K562 (cell line): ENCODE measurements around the gene PHACTR2. TPM values are rescaled to one million over a fixed set of nuclear protein-coding genes. Genes with fewer than 3 reads are reported as not detected.

Experiments used
- ATAC-seq: fragments of 200-7000 bp; cut with Tn5 transposase; 3 replicates; pipeline ENCODE4 v1.9.1; 2020; ENCODE audit warnings: moderate library complexity
- BruUV-seq: library from RNA; stranded (reverse); fragments of 400-500 nt; replicated peaks from 2 replicates; lab custom pipeline; 2021; lab: Mats Ljungman, UMichigan
- CTCF ChIA-PET: fragments of 300-600 bp; formaldehyde crosslinking; extraction: SDS; loops from one replicate; lab custom pipeline; 2021; ENCODE audit warnings: low intra/inter-chr PET ratio; lab: Yijun Ruan, JAX
- POLR2A ChIA-PET: fragments of 300-600, 350-650 bp; sonication (Branson Sonifier 250); formaldehyde crosslinking; extraction: SDS; loops from one replicate; lab custom pipeline; 2021; ENCODE audit warnings: antibody characterized with exemption, inconsistent platforms; lab: Yijun Ruan, JAX
- DNase-seq, 4 experiments: peaks; one replicate each; pipeline versions ENCODE4 v3.0.0 to v3.0.0-alpha.2; 2011 to 2018; ENCODE audit warnings: low spot score in 3 of 4, mixed read lengths in 3 of 4; ENCODE audit errors: extremely low read depth in 1 of 4
- FAIRE-seq: peaks from 2 replicates; lab custom pipeline; 2011; peaks lifted over from hg19 to GRCh38; lab: Jason Lieb, UNC
- H2AFZ ChIP-seq: 2 replicates; pipeline ENCODE4 v1.6.0; 2011; ENCODE audit warnings: low read depth, low read length, control low read depth, inconsistent platforms
- H3K27ac ChIP-seq: fragments of 200-600 bp; 3 replicates; pipeline ENCODE4 v1.8.0; 2011; ENCODE audit warnings: low read depth, mild to moderate bottlenecking, control low read depth, inconsistent platforms, low read length, moderate library complexity, mixed read lengths; ENCODE audit errors: extremely low read depth
- H3K27me3 ChIP-seq, 2 experiments: fragments of 300-600 bp in 1 of 2; 2 replicates in 1 of 2; 3 replicates in 1 of 2; pipeline versions ENCODE4 v1.6.0 to v1.8.0; 2011; ENCODE audit warnings: inconsistent platforms in 2 of 2, low read length in 2 of 2, mild to moderate bottlenecking in 1 of 2, mixed read lengths in 1 of 2, moderate library complexity in 1 of 2; ENCODE audit not compliant: control insufficient read depth in 2 of 2, insufficient read depth in 2 of 2
- H3K36me3 ChIP-seq: fragments of 300-600 bp; 3 replicates; pipeline ENCODE4 v1.8.0; 2011; ENCODE audit warnings: mild to moderate bottlenecking, low read length, inconsistent platforms; ENCODE audit not compliant: control insufficient read depth, insufficient read depth
- H3K4me1 ChIP-seq, 2 experiments: fragments of 200-600 bp in 1 of 2; replicated peaks in 1 of 2; 2 replicates in 1 of 2; 3 replicates in 1 of 2; pipeline versions ENCODE4 v1.5.1 to v1.8.0; 2011; ENCODE audit warnings: inconsistent platforms in 2 of 2, low read length in 2 of 2, mild to moderate bottlenecking in 1 of 2, mixed read lengths in 1 of 2, moderate library complexity in 1 of 2; ENCODE audit not compliant: control insufficient read depth in 2 of 2, insufficient read depth in 2 of 2
- H3K4me2 ChIP-seq: 2 replicates; pipeline ENCODE4 v1.6.1; 2011; ENCODE audit warnings: low read length, control low read depth, inconsistent platforms, mixed read lengths; ENCODE audit not compliant: insufficient read depth
- H3K4me3 ChIP-seq: fragments of 200-600 bp; sonication (generic), shearing (Covaris generic); 2 replicates; pipeline ENCODE4 v1.5.1; 2016; ENCODE audit warnings: control low read depth, inconsistent platforms
- H3K79me2 ChIP-seq: fragments of 200-600 bp; 3 replicates; pipeline ENCODE4 v1.8.0; 2011; ENCODE audit warnings: low read length, inconsistent platforms; ENCODE audit not compliant: control insufficient read depth, insufficient read depth
- H3K9ac ChIP-seq, 2 experiments: 2 replicates each; pipeline versions ENCODE4 v1.6.0 to v1.6.1; 2011; ENCODE audit warnings: low read depth in 2 of 2, low read length in 2 of 2, control low read depth in 1 of 2, inconsistent platforms in 1 of 2, mild to moderate bottlenecking in 1 of 2, mixed read lengths in 1 of 2; ENCODE audit not compliant: insufficient read depth in 1 of 2
- H3K9me1 ChIP-seq: one replicate; pipeline ENCODE4 v1.6.0; 2011; ENCODE audit warnings: inconsistent platforms, mild to moderate bottlenecking, low read length, moderate library complexity; ENCODE audit not compliant: control insufficient read depth, insufficient read depth
- H3K9me3 ChIP-seq: replicated peaks from 2 replicates; pipeline ENCODE4 v1.5.1; 2011; ENCODE audit warnings: low read depth, low read length, inconsistent platforms; ENCODE audit not compliant: control insufficient read depth, insufficient read depth
- H4K20me1 ChIP-seq: replicated peaks from 2 replicates; pipeline ENCODE4 v1.6.1; 2011; ENCODE audit warnings: low read length, inconsistent platforms, mixed read lengths; ENCODE audit not compliant: control insufficient read depth, insufficient read depth
- CBFA2T3 ChIP-seq: fragments of 450-650 bp; IDR thresholded peaks from 2 replicates; pipeline ENCODE4 v1.6.1; 2017
- CCAR2 ChIP-seq: fragments of 200-400 bp; formaldehyde crosslinking; IDR thresholded peaks from 2 replicates; pipeline ENCODE4 v1.6.1; 2017; ENCODE audit warnings: mild to moderate bottlenecking, low read depth, low read length
- DIDO1 ChIP-seq: fragments of 450-650 bp; IDR thresholded peaks from 2 replicates; pipeline ENCODE4 v1.6.1; 2016; ENCODE audit warnings: low read depth, missing biosample characterization, missing genetic modification characterization
- FOXM1 ChIP-seq, 2 experiments: fragments of 450-650 bp in 1 of 2; sonication (generic) in 1 of 2; formaldehyde crosslinking in 1 of 2; IDR thresholded peaks; 2 replicates each; pipeline versions ENCODE4 v1.6.1 to v1.9.0; 2017 to 2022; ENCODE audit warnings: low read depth in 2 of 2, mild to moderate bottlenecking in 2 of 2, missing genetic modification reagents in 1 of 2, moderate library complexity in 1 of 2
- KDM1A ChIP-seq, 2 experiments: fragments of 450-650 bp; IDR thresholded peaks; 2 replicates each; pipeline ENCODE4 v1.6.1; 2016; ENCODE audit warnings: mild to moderate bottlenecking in 2 of 2
- MBD2 ChIP-seq: sonication (generic); IDR thresholded peaks from 2 replicates; pipeline ENCODE4 v1.6.1; 2016; ENCODE audit warnings: low read depth, borderline replicate concordance
- MIER1 ChIP-seq: fragments of 450-650 bp; IDR thresholded peaks from 2 replicates; pipeline ENCODE4 v1.6.1; 2016; ENCODE audit warnings: antibody characterized with exemption, mild to moderate bottlenecking, low read depth
- RB1 ChIP-seq: fragments of 450-650 bp; IDR thresholded peaks from 2 replicates; pipeline ENCODE4 v1.6.1; 2017; ENCODE audit warnings: low read depth, mild to moderate bottlenecking
- RCOR1 ChIP-seq, 2 experiments: IDR thresholded peaks; 2 replicates each; pipeline ENCODE4 v1.6.1; 2012; ENCODE audit warnings: low read depth in 2 of 2, low read length in 2 of 2, borderline replicate concordance in 1 of 2, improper control_type of control experiment in 1 of 2
- SMAD4 ChIP-seq: fragments of 250-450 bp; sonication (Bioruptor Pico); conservative IDR thresholded peaks from 2 replicates; pipeline ENCODE4 v1.8.0; 2021; ENCODE audit warnings: inconsistent platforms, mild to moderate bottlenecking, moderate library complexity
- TCF3 ChIP-seq: sonication (generic); formaldehyde crosslinking; IDR thresholded peaks from 2 replicates; pipeline ENCODE4 v1.4.0; 2020; ENCODE audit warnings: mild to moderate bottlenecking, missing genetic modification reagents
- ZNF24 ChIP-seq: fragments of 450-650 bp; IDR thresholded peaks from 2 replicates; pipeline ENCODE4 v1.6.1; 2016
- WGBS: fragments of 100-300 bp; shearing (Covaris generic); methylation state at CpG from one replicate; pipeline ENCODE4 v1.1.6; 2016; ENCODE audit warnings: low coverage, mixed read lengths; ENCODE audit not compliant: insufficient coverage; ENCODE audit errors: missing lambda C conversion rate; 5-methylcytosine and 5-hydroxymethylcytosine counted together
- in situ Hi-C: fragments of 300-500 bp; cut with MboI; formaldehyde crosslinking; loops from 4 replicates; pipeline ENCODE4 v1.15.0; 2018; ENCODE audit warnings: inconsistent platforms, mixed read lengths
- intact Hi-C: fragments of 100-400 bp; cut with micrococcal nuclease; formaldehyde crosslinking; loops from 2 replicates; pipeline ENCODE4 v1.14.2; 2022
- polyA plus RNA-seq, 8 experiments: library from polyadenylated mRNA; depleted of rRNA in 4 of 8; stranded (reverse) in 5 of 8; unstranded in 3 of 8; fragments of >200 nt; fragmentation: Nextera tagmentation in 2 of 8; fragmentation: Illumina TruSeq in 1 of 8; extraction: Ambion mirVana in 2 of 8; extraction: Trizol in 1 of 8; gene quantifications; 2 replicates each; pipeline versions ENCODE4 v1.2.1 to v1.2.3, GENCODE V29; 2011 to 2014; ENCODE audit warnings: inconsistent platforms in 1 of 8, missing spikeins in 1 of 8
- total RNA-seq, 7 experiments: library from RNA; depleted of rRNA in 6 of 7; stranded (reverse); fragments of >200 nt in 6 of 7; fragmentation: Illumina TruSeq in 2 of 7; extraction: Trizol in 2 of 7; gene quantifications; 2 replicates each; pipeline versions ENCODE4 v1.2.1 to v1.2.3, GENCODE V29; 2011 to 2021; ENCODE audit warnings: low replicate concordance in 1 of 7
- TF ChIP-seq, protein P1 (sequence below): fragments of 450-650 bp; IDR thresholded peaks from one replicate; pipeline ENCODE4 v1.6.1; 2018; ENCODE audit warnings: mild to moderate bottlenecking, moderate library complexity; ENCODE audit not compliant: partially characterized antibody
- TF ChIP-seq, protein P2 (sequence below): sonication (generic); IDR thresholded peaks from 2 replicates; pipeline ENCODE4 v1.6.1; 2016
- TF ChIP-seq, protein P3 (sequence below): fragments of 450-650 bp; IDR thresholded peaks from 2 replicates; pipeline ENCODE4 v1.6.1; 2016; ENCODE audit warnings: missing biosample characterization, missing genetic modification characterization

Gene PHACTR2
- total and polyA plus RNA-seq, 9 of the 15 experiments (the other 6 are each of a cell fraction or from before 2014, with no cell fraction given): 5.3 to 52.5 (median 22.9) TPM

DNA sequence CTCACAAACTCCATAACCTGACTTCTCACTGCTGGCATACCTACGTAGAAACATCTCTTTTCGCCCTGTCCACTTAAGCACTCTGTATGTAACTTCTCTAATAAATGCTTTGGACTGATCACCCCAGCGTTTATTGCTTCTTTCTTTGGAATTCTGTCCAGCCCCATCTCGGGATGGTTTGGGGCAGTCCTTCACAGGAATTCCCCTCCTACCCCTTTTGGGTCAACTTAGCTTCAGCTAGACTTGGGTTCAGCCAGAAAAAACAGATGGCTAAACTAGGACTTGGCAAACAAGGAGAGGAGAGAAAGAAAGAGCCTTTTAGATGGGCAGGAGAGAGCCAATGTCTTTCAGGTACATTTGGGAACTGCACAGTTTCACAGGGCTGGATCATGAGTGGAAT lies 161.4 kb downstream of the PHACTR2 start (continued):
- TF ChIP-seq MIER1 (no peak), ZNF24 (no peak), SMAD4 (CRISPR knock-in tag) (no peak), MBD2 (no peak), TCF3 (CRISPR knock-in tag) (no peak), DIDO1 (tag) (no peak), FOXM1 (IDR thresholded peaks at IDR 0.05; ENCODE audit: low read depth) (no peak), FOXM1 (CRISPR knock-in tag; IDR thresholded peaks at IDR 0.05; ENCODE audit: low read depth) (no peak), CCAR2 (no peak)
- TF ChIP-seq, protein P1, sequence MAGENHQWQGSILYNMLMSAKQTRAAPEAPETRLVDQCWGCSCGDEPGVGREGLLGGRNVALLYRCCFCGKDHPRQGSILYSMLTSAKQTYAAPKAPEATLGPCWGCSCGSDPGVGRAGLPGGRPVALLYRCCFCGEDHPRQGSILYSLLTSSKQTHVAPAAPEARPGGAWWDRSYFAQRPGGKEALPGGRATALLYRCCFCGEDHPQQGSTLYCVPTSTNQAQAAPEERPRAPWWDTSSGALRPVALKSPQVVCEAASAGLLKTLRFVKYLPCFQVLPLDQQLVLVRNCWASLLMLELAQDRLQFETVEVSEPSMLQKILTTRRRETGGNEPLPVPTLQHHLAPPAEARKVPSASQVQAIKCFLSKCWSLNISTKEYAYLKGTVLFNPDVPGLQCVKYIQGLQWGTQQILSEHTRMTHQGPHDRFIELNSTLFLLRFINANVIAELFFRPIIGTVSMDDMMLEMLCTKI: no peak

DNA sequence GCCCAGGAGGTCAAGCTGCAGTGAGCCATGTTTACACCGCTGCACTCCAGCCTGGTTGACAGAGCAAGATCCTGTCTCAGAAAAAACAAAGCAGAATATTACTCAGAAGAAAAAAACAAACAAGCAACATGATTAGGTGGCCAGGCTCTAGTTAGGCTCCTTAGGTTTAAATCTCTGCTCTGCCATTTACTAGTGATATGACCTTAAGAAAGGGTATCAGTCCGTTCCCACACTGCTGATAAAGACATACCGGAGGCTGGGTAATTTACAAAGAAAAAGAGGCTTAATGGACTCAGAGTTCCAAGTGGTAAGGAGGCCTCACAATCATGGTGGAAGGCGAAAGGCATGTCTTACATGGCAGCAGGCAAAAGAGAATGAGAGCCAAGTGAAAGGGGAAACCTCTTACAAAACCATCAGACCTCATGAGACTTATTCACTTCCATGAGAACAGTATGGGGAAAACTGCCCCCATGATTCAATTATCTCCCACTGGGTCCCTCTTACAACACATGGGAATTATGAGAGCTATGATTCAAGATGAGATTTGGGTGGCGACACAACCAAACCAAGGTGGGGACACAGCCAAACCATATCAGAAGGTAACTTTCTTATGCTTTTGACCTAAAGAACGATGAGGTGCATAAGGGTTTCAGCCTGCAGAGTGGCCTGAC lies 163.0 kb downstream of the PHACTR2 start:
- Histone ChIP-seq H3K27ac (no peak overlapping the region), H3K4me3 (no peak overlapping the region), H3K9ac (no peak overlapping the region), H2AFZ (no peak overlapping the region), H3K27me3 (no peaks in the 10 kb centered on the region), H3K9me3 (no peaks in the 10 kb centered on the region), H4K20me1 (no peaks in the 10 kb centered on the region), H3K4me2 (no peak overlapping the region), H3K79me2 (peaks cover 29% of the 10 kb centered on the region), H3K4me1 (peaks cover 2 to 9% of the 10 kb centered on the region in 2 experiments; a peak in 4 of 5 replicates), H3K9me1 (no peaks in the 10 kb centered on the region), H3K36me3 (peaks cover 17% of the 10 kb centered on the region)
- TF ChIP-seq CBFA2T3: 0 out of 2 replicates have a peak, but pooled peaks have one; percentile 7
- TF ChIP-seq, protein P2, sequence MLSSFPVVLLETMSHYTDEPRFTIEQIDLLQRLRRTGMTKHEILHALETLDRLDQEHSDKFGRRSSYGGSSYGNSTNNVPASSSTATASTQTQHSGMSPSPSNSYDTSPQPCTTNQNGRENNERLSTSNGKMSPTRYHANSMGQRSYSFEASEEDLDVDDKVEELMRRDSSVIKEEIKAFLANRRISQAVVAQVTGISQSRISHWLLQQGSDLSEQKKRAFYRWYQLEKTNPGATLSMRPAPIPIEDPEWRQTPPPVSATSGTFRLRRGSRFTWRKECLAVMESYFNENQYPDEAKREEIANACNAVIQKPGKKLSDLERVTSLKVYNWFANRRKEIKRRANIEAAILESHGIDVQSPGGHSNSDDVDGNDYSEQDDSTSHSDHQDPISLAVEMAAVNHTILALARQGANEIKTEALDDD: peak; percentile 49; the same call in 1 of the 2 replicates
- TF ChIP-seq RCOR1 (IDR thresholded peaks at IDR 0.05; ENCODE audit: borderline replicate concordance in 1 of 2, low read depth in 2 of 2, low read length in 2 of 2): peak in 1 of 2 experiments; percentile 88; a peak in 2 of 4 replicates
- peak; percentile 68 to 71; a peak in 3 of 4 replicates for TF ChIP-seq KDM1A (IDR thresholded peaks at IDR 0.05)
- TF ChIP-seq, protein P3, sequence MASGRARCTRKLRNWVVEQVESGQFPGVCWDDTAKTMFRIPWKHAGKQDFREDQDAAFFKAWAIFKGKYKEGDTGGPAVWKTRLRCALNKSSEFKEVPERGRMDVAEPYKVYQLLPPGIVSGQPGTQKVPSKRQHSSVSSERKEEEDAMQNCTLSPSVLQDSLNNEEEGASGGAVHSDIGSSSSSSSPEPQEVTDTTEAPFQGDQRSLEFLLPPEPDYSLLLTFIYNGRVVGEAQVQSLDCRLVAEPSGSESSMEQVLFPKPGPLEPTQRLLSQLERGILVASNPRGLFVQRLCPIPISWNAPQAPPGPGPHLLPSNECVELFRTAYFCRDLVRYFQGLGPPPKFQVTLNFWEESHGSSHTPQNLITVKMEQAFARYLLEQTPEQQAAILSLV (tag): no peak
- TF ChIP-seq RB1: no peak
- in situ Hi-C loops: no loop called here
- CTCF ChIA-PET: no interaction called here
- FAIRE-seq (no peak), DNase-seq (no peak), ATAC-seq (no peak)
- intact Hi-C loops: loop anchor here (5.0 kb wide), 2 partner anchors 163 to 248 kb away; partner anchors contain the start of gene PHACTR2
- no TSS peak for BruUV-seq
- WGBS: 55% methylated on average over 6 of the region's 6 CpGs
- POLR2A ChIA-PET: interaction anchor here (0.6 to 0.8 kb wide), 3 partner anchors 8 to 391 kb away, joined by 3 read pairs; no protein-coding TSS in a partner anchor
